Brain pericyte (primary cell): ENCODE measurements around the gene SORL1.

Source experiments
- DNase-seq: peaks from one replicate; pipeline ENCODE4 v3.0.0-alpha.2; 2012; ENCODE audit warnings: low read depth, low spot score

Gene SORL1

GRCh38 chr11:121536126-121536525, 84.0 kb downstream of the SORL1 start:
- DNase-seq: no peak

DNA sequence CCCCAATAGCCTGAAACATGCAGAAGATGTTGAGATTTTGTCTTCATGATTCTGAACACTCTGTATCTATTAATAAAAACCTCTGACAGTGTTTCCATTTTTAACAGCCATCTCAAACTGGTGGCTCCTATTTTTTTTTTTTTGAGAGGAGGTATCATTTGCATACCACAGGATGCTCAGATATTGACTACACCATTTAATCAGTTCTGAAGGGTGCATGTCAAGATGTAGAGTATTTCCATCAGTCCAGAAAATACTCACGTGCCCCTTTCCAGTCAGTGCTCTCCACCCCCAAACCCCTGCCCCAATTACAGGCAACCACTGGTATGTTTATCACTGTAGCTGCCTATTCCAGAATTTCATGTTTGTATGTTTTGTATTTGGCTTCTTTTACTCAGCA, 85.9 kb downstream of the SORL1 start:
- no peak for DNase-seq

GRCh38 chr11:121539000-121539399, 86.9 kb downstream of the SORL1 start:
- no peak for DNase-seq

DNA sequence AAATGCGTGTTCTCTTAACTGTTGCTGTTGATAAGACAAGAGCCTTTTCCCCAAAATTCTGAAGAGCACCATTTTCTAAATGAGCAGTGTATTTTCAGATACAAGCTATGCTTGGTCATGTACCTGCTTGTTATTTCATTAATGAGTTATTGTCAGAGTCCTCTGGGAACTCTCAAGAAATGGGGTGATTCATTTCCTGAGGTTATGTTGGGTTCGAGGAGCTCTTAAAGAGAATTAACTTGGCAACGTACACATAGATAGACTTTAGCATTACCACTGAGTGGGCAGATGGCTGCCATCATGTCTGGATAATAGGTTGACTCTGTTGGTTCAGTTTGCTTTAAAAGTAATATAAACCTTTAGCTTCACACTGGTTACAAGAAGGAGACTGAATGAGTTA, 88.5 kb downstream of the SORL1 start:
- no peak for DNase-seq

DNA sequence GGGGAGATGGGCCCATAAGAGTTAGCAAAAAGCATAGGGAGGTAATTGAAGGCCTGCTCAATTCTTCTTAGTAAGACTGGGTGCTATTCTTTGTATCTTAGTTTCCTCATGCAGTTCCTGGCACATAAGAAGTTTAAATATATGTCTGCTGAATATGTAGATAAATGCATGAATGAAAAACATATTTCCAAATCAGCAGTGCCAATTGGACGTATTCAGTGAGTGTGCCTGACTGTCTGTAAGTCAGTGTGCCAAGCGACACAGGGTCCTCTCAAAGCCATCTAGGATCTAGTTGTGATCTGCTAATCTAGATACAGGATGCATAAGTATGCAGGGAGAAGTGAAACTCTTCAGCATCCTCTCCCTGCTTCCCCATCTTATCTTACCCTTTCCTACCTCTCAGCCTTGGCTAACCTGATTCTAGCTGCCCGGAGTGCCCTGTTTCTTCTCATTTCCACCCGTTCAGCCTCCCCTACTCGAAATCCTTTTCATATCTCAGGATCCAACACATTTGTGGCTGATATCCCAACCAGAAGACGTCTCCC, 91.8 kb downstream of the SORL1 start:
- no peak for DNase-seq

GRCh38 chr11:121544956-121545355, 92.8 kb downstream of the SORL1 start:
- DNase-seq: no peak

GRCh38 chr11:121547574-121547973, 95.5 kb downstream of the SORL1 start:
- DNase-seq: no peak

DNA sequence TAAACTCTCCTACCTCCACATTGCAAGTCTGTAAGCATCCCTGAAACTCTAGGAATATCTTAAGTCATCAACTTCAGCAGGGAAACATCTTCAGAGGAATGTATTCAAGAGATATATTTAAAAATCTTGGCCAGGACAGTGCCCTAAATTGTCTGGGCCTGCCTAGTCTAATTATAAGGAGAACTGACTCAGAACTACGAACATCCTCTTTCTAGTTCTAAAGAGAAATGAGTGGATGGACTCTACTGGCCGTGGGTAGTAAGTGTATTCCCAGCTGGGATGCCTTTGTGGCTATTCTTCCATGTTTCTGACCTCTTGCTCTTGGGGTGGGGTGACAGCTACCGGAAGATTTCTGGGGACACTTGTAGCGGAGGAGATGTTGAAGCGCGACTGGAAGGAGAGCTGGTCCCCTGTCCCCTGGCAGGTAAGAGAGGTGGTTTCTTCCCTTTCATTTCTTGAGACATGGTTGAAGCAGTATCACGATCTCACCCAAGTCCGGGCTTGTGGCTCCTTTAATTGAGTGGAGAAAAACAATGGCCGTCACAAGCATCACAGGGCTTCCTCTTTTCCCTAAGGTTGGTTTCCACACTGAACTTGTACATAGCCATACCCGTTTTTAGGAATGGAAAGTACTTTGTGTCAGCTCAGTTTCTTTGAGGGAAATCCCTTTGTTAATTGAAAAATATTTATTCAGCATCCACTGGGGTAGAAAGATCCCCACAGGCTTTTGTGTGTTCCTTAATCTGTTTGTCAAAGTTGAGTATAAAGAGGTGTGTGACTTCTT, 98.3 kb downstream of the SORL1 start:
- DNase-seq: no peak

DNA sequence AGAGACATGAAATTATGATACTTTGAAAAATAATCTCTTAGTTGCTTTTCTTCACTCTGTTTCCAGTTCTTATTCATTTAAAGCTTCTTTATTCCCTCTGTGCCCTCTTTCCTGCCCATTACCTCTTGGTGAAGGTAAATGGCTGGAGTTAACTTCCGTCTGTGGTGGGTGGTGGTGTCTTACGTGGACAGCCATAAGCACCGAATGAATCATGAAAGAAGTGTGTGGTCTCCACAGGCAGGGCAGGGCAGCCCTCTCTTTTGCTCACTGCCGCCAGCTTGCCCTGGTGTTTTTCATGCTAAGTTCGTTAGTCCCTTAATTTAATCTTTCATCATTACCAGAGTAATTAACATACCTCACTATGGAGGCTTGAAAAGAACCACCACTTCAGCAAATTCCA, 99.3 kb downstream of the SORL1 start:
- DNase-seq: no peak

DNA sequence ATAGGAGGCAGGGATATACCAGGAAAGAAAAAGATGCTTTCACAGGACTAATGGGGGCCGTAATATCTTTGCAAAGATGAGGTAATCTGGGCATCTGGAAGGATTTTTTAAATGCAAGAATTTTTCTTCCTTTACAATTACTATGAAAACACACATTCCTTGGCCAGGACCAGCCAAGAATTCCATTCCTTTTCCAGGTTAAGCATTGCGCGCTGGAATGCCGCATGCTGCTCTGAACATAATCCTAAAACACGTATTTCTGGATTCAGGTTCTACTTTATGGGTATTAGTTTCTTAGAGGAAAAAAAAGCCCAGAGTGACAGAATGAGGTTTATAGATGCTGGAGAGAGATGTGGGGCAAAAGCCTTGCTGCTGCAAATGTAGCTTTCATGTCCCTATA, 100.0 kb downstream of the SORL1 start:
- DNase-seq: no peak

DNA sequence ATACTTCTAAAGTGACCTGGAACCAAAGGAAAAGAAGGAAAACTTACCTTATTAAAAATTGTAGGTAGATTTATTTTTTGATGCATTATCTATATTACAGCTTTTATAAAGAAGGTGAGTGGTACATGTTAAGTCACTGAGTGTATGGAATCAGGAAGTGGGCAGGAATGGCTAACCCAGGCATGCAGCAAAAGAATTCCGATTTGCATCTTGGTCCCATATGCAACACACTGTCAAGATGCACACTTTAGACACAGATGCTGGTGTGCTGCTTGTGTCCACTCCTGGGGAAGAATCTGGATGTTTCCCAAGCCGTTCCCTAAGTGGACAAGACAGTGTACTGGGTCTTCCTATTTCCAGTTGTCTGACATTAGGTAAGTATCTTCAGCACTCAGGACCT, 100.5 kb downstream of the SORL1 start:
- no peak for DNase-seq

GRCh38 chr11:121553389-121553788, 101.3 kb downstream of the SORL1 start:
- no peak for DNase-seq

DNA sequence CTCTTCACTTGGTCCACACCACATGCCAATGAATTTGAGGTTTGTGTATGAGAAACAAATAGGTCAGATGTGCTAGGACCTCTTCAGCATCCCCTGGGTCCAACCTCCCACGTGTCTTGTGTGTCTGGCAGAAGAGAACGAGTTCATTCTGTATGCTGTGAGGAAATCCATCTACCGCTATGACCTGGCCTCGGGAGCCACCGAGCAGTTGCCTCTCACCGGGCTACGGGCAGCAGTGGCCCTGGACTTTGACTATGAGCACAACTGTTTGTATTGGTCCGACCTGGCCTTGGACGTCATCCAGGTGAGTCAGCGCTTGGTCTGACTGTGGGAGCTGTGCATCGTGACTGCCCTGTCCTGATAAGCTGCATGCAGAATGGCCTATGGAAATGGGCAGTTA, 101.7 kb downstream of the SORL1 start:
- no peak for DNase-seq

- DNase-seq: no peak
These were observed 102.4 kb downstream of the SORL1 start for GRCh38 chr11:121554552-121554951.

GRCh38 chr11:121555121-121555520, 103.0 kb downstream of the SORL1 start:
- no peak for DNase-seq

- DNase-seq: no peak
These were observed 104.8 kb downstream of the SORL1 start for GRCh38 chr11:121556937-121557336.

DNA sequence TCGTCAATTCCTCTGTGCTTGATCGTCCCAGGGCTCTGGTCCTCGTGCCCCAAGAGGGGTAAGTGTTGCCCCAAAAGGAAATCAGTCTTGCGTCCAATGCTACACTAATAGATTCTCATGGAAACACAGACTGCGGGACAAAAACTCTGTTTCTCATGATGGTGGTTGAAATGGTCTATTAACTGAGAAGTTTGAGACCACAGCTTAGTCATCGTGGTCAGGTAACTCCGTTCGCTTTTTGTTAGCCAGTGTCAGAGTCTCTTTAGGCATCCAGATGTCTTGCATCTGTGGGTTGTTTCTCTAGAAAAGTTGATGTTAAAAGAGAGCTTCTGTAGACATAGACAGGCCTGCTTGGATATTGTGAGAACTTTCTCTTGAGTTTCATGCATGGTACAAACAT, 105.2 kb downstream of the SORL1 start:
- DNase-seq: no peak

GRCh38 chr11:121559606-121560200, 107.6 kb downstream of the SORL1 start:
- no peak for DNase-seq

GRCh38 chr11:121560236-121560635, 108.1 kb downstream of the SORL1 start:
- DNase-seq: no peak

DNA sequence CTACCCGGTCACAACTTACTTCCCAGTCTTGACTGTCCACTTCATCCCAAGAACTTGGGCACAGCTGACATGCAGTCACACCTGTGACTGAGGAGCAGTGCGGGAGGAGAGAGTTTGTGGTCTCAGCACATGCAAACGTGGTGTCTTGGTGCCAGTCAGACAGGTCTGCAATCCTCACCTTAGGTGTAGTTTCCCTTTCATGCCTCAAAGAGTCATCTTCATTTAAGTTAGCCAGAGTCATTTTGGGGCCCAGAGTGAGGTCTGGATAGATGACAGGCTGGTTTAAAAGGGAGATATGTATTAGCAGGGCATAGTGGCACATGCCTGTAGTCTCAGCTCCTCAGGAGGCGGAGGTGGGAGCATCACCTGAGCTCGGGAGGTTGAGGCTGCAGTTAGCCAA, 109.1 kb downstream of the SORL1 start:
- DNase-seq: no peak

DNA sequence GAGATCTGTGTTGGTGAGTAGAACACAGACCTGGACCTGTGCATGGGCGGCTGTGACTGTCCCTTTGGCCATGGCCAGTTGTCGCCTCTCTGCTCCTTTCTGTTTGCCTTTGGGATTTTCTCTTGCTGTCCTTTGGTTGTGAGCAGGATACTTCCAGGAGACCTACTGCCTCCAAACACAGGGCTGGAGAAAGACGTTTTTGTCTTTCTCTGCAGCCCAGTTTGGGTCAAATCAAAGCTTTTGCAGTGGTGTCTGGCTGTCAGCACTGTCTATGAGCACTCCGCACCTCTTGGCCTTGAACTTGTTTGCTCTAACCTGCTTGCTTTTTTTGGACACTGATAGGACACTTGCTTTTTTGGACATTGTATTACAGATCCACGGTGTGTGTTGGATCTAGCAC, 109.6 kb downstream of the SORL1 start:
- no peak for DNase-seq

DNA sequence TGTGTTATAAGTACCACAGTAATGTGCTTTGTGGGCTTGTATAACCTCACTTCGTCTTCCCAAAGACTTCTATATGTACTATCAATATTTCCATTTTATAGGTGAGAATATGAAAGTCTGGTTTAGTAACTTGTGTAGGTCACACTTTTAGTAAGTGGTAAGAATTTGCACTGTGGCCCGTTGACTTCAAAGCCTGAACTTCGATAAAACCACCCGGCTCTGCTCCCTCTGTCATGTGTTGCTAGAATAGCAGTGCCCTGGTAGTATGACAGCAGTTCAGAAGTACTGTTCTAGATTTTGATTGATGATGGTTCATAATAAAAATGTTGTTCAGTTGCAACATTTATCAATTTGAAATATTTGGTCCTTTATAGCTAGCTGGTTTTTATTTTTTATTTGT, 110.9 kb downstream of the SORL1 start:
- no peak for DNase-seq
